DMS153 treated with DMSO at 0.1 percent for 48 hours (cell line): ENCODE measurements around the gene GPLD1.
A peak's percentile ranks its signal among the peaks of the same experiment; 100 is the strongest.

ENCODE experiments used
- DNase-seq: peaks from one replicate; lab custom pipeline; 2025; ENCODE audit not compliant: unreplicated experiment; lab: John Stamatoyannopoulos, UW

The GPLD1 gene

DNA sequence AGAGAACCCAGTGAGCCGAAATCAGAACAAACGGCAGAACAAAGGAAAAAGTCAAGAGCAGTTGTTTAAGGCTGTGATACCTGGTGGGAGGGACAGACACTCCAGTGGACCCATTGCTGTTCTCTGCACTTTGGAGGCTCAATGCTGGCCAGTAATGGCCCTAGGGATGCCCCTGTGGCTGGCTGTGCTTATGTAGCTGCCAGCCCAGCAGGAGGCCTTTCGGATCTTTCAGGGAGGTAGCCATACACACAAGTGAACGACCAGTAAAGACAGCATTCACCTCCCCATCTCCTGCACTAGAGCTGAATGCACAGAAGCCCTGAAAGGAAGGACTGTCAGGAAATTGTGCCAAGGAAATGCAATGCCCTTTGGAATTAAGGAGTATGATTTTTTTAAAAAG is 34.3 kb downstream of the GPLD1 start:
- DNase-seq, result no peak

DNA sequence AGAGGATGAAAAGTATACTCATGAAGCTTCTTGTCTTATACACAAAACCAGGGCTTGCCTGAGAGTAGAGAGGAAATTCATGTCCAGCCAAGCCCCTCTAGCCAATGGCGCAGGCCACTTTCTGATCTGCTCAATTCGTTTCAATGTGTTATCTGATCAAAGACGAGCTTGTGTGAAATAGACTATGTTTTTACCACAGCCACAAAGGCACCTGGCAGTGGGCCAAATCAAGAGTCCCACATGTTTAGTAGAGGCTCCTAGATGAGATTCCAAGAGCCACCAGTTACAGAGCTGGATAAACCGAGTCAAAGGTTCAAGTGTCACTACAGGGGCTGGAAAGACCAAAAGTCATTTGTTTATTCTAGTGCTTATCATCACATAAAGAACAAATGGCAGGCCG is 34.9 kb downstream of the GPLD1 start:
- no peak for DNase-seq

DNA sequence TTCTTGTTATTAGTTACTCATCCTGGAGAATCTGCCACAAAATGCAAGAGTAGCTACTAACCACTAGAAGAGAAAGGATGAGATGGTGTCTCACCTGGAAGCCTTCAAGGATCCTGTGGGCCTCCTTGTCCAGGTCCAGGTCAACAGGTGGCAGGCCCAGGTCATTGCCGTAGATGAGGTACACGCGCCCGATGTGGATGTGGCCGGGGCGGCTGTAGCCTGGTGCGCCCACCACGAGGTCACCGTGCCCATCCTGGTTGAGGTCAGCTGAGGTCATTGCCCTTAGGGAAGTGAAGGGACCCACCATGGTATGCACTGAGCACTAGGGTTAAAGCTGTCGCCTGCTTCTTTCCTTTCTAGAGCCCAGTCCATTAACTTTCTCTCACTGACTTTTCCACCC is 35.5 kb downstream of the GPLD1 start:
- no peak for DNase-seq

DNA sequence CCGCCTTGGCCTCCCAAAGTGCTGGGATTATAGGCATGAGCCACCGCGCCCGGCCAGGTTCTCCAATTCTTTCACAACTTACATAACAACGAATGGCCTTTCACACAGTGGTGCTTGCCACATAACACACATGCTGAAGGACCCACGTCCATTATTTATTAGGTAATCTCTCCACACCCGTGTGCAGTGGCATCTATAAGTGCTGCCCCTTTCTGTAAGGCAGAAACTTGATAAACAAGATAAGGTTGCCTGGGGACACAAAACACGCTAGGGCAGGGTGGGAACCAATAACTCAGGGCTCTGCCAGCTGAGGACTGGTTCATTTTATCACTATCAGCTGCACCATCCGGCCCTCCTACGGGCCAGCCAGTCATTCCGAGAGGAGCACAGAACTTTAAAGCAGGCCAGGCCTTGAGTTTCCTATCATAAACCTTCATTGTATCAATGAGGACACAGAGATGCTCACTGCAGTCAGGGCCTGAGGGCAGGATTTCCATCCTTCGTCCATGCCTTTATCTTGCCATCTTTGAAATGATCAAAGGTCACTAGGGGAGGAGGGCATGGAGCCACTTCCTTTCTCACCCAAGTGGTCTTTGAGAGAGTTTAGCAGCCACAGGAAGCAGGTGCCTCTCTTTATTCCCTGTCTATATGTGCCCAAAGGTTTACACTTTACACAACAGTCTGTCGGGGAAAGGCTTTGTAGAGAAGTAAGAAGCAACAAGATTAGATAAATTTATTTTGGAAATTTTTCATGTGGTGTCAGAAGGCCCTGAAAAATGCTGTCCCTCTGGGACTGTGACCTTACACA is 37.6 kb downstream of the GPLD1 start:
- DNase-seq, result no peak

DNA sequence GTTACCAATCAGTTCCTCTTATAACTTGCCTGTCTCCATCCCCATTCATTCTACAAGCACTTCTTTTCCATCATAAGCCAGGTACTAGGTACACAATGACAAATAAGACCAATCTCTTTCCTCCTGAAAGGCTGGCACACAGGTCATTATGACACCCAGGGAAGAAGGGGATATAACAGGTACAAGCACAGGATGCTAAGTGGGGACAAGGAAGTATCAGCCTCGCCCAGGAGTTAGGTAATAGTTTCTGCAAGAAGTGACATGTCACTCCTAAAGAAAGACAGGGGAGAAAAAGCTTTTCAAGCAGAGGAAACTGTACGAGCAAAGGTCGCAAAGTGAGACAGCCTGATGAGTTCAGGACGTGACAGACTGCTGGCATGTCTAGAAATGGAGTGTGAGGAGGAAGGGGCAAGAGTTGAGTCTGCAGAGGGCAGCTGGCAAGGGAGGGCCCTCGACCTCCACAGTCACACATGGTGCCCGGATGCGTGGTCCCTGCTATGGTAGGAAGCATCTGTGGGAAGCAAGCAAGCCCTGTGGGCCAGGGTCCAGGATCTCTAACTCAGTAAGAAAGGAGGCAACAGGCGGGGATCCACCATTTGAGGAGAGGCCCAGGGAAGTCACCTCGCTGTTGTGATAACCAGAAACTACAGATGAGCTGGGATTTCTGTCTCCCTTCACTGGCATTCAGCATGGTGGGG is 40.4 kb downstream of the GPLD1 start:
- no peak for DNase-seq

DNA sequence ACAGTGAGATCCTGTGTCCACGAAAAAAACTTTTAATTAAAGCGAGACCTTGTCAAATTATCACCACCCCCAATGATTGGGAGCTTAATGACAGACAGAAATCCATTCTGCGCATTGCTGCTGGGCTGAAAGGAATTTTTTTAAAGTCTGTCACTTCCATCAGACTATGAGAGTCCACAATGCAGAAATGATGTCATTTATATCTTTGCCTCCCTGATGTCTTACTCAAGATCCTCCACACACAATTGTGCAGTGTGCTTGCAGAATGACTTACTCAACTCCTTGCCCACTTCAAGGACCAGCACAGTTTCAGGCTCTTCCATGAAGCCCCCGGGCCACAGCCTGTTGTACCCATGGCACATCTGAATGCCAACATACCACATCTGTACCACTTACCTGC is 41.0 kb downstream of the GPLD1 start:
- DNase-seq, result no peak

DNA sequence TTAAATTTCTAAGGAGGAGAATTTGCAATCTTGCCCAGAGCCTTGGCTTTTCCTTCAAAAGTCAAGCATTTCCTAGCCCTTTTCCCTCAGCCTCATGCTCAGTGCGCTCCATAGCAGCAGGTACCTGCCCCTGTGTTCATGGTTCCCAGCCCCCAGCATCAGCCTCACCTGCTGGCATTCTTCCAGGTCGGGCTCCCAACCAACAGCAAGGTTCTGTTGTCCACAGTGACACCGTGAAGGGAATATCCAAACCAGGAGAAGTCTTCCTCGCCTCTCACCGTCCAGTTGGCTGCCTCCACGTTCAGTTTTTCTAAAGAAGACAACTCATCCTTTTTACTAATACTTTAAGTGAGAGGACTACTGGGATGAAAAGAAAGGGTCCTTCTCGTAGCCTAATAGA is 42.7 kb downstream of the GPLD1 start:
- no peak for DNase-seq

DNA sequence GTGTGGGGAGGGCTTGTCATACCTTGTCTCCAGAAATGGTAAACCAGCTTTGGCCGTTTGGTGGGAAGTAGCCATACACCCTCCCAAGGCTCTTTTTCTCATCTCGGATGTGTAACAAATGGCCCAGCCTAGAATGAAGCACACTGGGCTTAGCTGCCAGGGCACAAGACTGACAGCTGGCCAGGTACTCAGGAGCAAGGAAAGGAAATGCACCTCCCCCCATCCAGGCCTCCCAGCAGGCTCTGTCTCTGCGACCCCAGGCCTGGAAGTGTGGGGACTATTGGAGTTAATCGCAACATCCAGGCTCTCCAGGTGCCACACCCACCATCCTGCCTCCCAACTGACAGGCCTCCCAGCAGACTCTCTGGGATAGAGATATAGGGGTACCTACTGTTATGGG is 43.7 kb downstream of the GPLD1 start:
- no peak for DNase-seq

DNA sequence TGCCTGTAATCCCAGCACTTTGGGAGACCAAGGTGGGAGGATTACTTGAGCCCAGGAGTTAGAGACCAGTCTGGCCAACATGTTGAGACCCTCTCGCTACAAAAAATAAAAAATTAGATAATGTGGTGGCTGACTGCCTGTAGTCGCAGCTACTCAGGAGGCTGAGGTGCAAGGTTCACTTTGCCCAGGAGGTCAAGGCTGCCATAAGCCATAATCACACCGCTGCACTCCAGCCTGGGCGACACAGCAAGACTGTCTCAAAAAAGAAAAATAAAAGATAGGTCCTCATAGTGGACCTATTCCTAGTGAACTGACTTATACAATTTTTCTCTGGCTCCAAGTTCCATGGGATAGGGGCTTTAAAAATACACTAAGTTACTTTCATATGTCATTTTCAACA is 44.8 kb downstream of the GPLD1 start:
- DNase-seq, result no peak

DNA sequence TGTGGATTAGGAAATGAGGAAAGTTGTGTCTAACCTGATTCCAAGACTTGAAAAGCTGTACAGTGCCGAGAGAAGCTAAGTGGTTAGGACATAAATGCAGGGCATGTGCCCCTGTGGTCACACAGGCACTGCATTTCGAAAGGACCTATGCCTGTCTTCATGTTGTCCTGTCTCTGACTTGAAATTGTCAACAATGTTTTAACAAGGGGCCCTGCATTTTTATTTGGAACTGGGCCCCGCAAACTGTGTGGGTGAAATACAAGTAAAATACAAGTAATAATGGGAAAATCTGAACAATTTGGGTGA is 47.8 kb downstream of the GPLD1 start:
- DNase-seq, result no peak

DNA sequence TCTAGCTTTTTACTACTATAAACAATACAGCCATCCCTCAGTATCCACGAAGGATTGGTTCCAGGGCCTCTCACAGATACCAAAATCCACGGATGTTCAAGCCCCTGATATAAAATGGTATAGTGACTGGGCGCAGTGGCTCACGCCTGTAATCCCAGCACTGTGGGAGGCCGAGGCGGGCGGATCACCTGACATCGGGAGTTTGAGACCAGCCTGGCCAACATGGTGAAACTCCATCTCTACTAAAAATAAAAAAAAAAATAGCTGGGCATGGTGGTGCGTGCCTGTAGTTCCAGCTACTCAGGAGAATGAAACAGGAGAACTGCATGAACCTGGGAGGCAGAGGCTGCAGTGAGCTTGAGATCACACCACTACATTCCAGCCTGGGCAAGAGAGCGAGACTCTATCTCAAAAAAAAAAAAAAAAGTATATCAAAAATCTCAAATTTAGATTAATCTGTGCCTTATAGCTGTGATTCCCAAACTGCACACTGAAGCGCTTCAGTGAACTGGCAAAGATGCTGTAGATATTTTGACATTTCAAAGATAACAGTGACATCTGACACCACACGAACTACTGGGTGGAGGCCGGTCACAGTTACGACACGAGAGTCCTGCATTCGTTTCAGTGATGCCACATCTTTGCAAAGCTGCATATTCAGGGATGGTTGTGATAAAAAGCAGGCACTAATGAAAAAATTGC is 48.3 kb downstream of the GPLD1 start:
- no peak for DNase-seq

DNA sequence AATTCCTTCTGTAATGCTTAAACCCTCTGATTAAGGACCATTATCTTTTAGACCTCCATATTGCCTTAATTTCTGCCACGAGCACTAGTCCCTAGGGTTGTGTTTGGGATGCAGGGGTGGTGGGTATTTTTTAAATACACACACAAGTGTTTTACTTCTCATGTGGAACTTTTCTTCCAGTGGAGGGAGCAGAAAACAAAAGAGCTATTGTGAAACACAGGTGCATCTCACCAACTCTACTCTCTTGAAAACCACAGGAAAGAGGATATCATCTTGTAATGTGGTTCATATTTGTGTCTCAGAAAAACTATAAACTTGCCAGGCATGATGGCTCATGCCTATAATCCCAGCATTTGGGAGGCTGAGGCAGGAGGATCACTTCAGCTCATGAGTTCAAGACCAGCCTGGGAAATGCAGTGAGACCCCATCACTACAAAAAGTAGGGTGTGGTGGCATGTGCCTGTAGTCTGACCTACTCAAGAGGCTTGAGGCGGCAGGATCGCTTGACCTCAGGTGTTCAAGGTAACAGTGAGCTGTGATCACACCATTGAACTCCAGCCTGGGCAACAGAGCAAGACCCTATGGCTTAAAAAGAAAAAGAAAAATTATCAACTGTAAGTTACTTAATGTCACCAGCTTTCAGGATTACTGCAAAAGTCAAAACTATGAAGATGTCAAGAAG is 49.4 kb downstream of the GPLD1 start:
- DNase-seq, result no peak

DNA sequence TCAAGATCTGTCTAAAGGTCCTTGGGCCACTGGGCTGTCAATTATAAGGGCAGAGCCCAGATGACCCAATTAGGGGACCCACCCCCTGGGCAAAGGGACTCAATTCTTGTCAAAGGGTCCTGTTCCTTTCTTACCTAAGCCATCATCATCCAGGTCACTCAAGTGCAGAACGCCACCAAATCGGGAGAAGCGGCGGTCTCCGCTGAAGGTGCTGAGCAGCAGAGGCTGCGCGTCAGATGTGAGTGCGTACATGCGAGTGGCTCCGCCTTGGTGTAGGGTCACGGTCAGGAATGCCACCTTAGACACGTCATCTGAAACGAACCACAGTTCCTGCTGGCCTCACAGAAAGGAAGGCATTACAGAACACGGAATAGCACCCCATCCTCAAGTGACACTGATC is 52.4 kb downstream of the GPLD1 start:
- DNase-seq, result no peak

DNA sequence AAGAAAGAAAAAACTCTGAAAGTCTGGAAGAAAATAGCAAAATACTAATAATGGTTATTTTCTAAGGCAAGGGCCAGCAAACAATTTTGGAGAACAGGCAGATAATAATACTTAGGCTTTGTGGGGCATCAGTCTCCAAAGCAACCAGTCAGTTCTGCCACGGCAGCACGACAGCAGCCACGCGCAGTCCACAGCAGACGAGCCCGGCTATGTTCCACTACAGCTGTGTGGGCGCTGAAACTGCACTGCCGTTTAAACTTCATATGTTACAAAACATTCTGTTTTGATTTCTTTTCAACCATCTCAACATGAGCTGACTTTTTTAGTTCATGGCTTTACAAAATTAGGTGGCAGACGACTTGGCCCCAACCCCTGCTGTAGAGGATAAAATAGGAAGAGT is 56.8 kb downstream of the GPLD1 start:
- no peak for DNase-seq

DNA sequence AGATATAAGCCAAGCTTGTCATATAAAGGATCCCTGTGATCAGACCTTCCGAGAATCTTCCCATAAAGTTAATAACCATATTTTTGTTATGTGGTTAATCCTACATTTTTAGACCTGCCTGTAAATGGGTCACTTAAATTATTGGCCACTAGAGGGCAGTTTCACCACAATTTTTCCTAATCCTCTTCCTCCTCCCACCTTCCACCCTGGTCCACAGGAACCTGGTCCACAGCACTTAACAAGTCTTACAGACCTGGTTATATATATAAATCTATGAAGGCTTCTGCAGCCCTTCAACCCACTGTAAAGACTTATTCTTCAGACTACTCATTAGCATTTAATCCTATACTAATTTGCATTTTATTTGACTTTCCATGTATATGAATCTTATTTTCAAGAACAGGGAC is 58.3 kb downstream of the GPLD1 start:
- peak; percentile 7 for DNase-seq

DNA sequence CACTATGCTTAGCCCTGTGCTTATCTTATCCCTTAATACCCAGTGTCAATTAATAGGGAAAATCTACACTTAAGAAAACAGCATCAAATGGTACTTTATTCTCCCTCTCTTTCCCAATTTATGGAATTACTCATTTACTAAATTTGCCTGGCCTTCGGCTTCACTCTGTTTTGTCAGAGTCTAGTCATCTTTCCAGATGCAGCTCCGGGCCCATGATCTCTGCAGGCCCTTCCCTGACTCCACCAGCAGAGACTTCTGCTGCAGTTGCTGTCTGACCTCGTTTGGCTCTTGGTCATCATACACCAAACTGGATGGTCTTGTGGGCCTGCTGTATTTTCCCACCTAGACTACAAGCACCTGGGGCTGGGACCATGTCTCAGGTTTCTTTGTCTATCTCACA is 59.3 kb downstream of the GPLD1 start:
- DNase-seq, result no peak

DNA sequence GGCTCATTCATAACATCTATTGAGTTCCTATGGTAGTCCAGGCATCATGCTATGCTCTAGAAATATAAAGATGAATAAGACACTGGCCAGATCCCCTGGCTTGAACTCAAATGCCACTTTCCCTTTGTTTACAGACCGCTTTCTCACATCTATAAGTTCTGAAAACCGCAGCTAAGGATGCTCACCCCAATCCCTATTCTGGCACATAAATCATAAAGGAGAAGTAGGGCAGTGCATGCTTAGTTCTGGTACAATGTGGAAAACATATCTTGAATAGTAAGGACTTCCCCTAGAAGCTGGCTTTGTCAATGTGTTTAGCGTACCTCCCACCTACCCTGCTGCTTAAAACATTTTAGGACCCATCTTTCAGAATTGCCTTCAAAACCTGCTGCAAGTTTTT is 60.2 kb downstream of the GPLD1 start:
- no peak for DNase-seq

DNA sequence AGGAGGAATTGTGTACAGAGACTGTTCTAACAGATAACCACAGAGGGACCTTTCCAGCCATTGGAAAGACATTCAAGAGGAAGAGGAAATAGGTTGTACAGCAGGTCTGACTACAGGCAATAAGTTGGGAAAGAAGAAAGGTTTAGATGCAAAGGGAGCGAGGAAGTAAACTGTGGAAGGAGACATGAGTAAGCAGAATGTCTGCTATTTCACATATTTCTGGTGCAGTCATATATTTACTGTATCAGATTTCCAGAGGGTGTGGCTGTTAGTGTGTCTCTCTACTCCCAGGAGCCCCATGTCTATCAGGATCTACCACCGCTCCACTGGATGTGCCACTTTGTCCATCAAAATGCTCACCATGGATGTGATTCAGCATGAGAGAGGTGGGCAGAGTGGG is 60.8 kb downstream of the GPLD1 start:
- DNase-seq, result no peak

DNA sequence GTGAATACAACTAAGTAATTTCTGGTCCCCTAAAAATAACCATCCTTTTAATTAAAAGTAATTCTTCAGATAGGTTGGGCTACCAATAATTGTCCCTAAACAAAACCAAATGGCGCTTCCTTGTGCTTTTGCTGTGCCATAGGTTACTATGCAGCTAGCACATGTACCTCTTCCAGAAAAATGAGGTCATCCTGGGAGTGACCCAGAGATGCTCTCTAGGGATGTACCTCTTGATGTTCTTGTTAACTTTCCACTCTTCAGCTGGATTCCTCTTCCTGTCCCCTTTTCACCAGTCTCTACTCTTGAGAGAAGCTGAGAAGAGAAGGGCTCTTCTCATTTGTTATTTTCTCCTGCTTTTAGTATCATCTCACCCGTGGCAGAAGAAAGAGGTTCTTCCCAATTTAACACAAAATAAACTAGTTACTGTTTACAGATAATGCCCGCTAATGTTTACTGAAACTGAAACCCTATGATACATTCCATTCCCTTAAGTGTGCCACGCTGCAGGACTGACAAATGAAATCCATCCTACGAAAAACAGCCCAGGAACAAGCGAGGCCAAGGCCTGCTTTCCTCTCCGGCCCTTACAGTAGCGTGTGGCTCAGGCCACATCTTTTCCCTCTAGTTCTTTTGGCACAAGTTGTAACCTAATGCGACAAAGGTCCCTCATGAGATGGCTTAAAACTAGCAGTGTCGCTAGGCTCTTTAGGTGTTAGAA is 62.5 kb downstream of the GPLD1 start:
- DNase-seq, result no peak

DNA sequence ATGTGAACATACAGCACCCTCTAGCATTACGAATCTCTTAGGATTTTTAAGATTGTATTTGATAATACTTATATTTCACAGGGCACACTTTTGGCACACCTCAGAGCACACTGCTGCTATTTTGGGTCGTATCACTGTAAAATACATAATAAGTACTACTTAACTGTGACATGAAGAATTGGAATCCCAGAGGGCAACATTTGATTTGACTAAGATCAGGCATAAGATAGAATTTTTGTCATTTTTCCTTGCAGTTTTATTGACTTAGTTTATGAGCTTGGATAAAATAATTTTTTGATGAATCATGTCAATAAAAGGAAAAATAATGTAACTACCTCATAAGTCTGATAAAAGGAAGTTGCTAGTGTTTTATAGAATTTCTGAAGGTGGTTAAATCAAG is 64.3 kb downstream of the GPLD1 start:
- no peak for DNase-seq

DNA sequence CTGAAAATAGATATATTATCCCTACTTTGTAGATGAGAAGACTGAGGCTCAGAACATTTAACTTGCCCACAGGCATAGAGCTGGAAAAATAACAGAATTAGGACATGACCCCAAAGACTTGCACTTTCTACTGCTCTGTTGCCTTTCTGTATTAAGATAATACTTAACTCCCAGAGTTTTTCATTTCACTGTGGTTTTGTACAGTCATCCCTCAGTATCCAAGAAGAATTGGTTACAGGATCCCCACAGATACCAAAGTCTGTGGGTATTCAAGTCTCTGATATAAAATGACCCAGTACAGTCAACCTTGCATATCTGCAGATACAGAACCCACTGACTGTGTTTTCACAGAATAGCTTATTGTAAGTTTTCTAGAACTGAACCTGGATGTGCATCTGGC is 69.9 kb downstream of the GPLD1 start:
- no peak for DNase-seq
